Suprapubic skin (tissue), 4 donors: ENCODE data around the gene PPEF1.

Source experiments
- POLR2A ChIP-seq, 2 donors: fragments of 450-650 bp; IDR thresholded peaks; one replicate each; pipeline ENCODE4 v1.6.1; 2017; ENCODE audit warnings: antibody characterized with exemption in 2 of 2, mild to moderate bottlenecking in 2 of 2, moderate library complexity in 2 of 2
- POLR2AphosphoS5 ChIP-seq, 3 donors: sonication (generic); formaldehyde crosslinking; IDR thresholded peaks; one replicate each; pipeline ENCODE4 v1.6.1; 2017; ENCODE audit warnings: antibody characterized with exemption in 3 of 3
- TF ChIP-seq, protein P1 (sequence below), 2 donors: fragments of 200-600 bp in 1 of 2; fragments of 450-650 bp in 1 of 2; sonication (generic) in 1 of 2; IDR thresholded peaks; one replicate each; pipeline ENCODE4 v1.5.1; 2016 to 2019; ENCODE audit warnings: antibody characterized with exemption in 2 of 2, mild to moderate bottlenecking in 1 of 2, moderate library complexity in 1 of 2

DNA sequence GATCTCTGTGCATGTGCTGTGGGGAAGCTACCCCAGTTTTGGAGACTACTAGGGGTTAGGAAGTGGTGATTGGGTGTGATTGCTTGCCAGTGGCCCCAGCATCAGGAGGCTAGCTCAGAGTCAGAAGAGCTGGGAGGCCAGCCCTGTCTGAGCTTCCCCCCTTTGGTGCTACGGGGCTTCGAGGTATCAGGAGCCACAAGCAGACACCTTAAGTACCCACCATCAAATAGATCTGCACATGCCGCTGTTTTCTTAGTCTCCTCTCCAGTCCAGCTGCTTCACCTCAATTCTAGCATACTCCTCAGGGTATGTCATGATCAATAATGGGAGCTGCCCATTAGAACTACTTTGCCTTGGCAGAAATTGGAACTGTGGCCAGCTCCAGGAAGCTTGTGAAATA, 10.8 kb upstream of the PPEF1 start:
- TF ChIP-seq, protein P1, sequence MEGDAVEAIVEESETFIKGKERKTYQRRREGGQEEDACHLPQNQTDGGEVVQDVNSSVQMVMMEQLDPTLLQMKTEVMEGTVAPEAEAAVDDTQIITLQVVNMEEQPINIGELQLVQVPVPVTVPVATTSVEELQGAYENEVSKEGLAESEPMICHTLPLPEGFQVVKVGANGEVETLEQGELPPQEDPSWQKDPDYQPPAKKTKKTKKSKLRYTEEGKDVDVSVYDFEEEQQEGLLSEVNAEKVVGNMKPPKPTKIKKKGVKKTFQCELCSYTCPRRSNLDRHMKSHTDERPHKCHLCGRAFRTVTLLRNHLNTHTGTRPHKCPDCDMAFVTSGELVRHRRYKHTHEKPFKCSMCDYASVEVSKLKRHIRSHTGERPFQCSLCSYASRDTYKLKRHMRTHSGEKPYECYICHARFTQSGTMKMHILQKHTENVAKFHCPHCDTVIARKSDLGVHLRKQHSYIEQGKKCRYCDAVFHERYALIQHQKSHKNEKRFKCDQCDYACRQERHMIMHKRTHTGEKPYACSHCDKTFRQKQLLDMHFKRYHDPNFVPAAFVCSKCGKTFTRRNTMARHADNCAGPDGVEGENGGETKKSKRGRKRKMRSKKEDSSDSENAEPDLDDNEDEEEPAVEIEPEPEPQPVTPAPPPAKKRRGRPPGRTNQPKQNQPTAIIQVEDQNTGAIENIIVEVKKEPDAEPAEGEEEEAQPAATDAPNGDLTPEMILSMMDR (IDR thresholded peaks at IDR 0.05) = no peak
- TF ChIP-seq POLR2A (IDR thresholded peaks at IDR 0.05) = no peak
- no peak for TF ChIP-seq POLR2AphosphoS5 (IDR thresholded peaks at IDR 0.05)
